A549 (cell line): ENCODE data around the gene AFAP1.

ENCODE experiments used
- CBX2 ChIP-seq: fragments of 200-600 bp; sonication (generic); IDR thresholded peaks from 2 replicates; pipeline ENCODE4 v1.6.1; 2016; ENCODE audit warnings: low read depth, mild to moderate bottlenecking, borderline replicate concordance
- CHD4 ChIP-seq: fragments of 200-600 bp; sonication (generic); IDR thresholded peaks from 2 replicates; pipeline ENCODE4 v1.6.1; 2016; ENCODE audit warnings: antibody characterized with exemption, mild to moderate bottlenecking, borderline replicate concordance
- CTCF ChIP-seq: fragments of >200 bp; sonication (Bioruptor Twin); formaldehyde crosslinking; IDR thresholded peaks from 3 replicates; pipeline ENCODE4 v1.5.1; 2016
- ESRRA ChIP-seq: fragments of 150-350 bp; IDR thresholded peaks from 2 replicates; pipeline ENCODE4 v1.6.1; 2014; ENCODE audit warnings: mild to moderate bottlenecking, low read length, borderline replicate concordance
- JUNB ChIP-seq: fragments of >200 bp; sonication (Bioruptor Twin); formaldehyde crosslinking; IDR thresholded peaks from 2 replicates; pipeline ENCODE4 v1.6.1; 2016
- MYC ChIP-seq: IDR thresholded peaks from 2 replicates; pipeline ENCODE4 v1.6.1; 2012; ENCODE audit warnings: mild to moderate bottlenecking, inconsistent platforms, low read length, improper control_type of control experiment, borderline replicate concordance
- POLR2A ChIP-seq: IDR thresholded peaks from 2 replicates; pipeline ENCODE4 v1.6.1; 2012; ENCODE audit warnings: mild to moderate bottlenecking, low read length
- REST ChIP-seq: fragments of 200-600 bp; sonication (generic); IDR thresholded peaks from 2 replicates; pipeline ENCODE4 v1.6.1; 2016; ENCODE audit warnings: antibody characterized with exemption, mild to moderate bottlenecking, moderate library complexity
- RFX5 ChIP-seq: fragments of 450-650 bp; IDR thresholded peaks from 2 replicates; pipeline ENCODE4 v1.7.1; 2014; ENCODE audit warnings: antibody characterized with exemption, mild to moderate bottlenecking, moderate library complexity
- ZFP36 ChIP-seq: fragments of 450-650 bp; IDR thresholded peaks from 2 replicates; pipeline ENCODE4 v1.6.1; 2014; ENCODE audit warnings: borderline replicate concordance; ENCODE audit not compliant: partially characterized antibody

- TF ChIP-seq CTCF (no peak), ESRRA (no peak), CBX2 (no peak), POLR2A (no peak), MYC (no peak), RFX5 (no peak), CHD4 (no peak), JUNB (no peak), ZFP36 (no peak), REST (no peak)
Observed at GRCh38 chr4:7790023-7790422, 149.6 kb downstream of the AFAP1 start.
